ENCODE data around the gene ZC3H11A.
A peak's percentile ranks its signal among the peaks of the same experiment; 100 is the strongest.
"Not testable (repeated sequence)": the region's sequence is repeated elsewhere in the genome, so short reads cannot be mapped to it uniquely, and the experiment has no call there.

Gene ZC3H11A

GRCh38 chr1:203791498-203791897 is 3.9 kb upstream of the ZC3H11A start:
- no peak overlapping the region for H3K4me3 ChIP-seq (ENCODE audit: low read length)
- DNase-seq (ENCODE audit: low read depth): peak; percentile 12
- TF ChIP-seq CTCF (conservative IDR thresholded peaks at IDR 0.05; ENCODE audit: low read length): no peak

GRCh38 chr1:203792486-203792885 is 2.9 kb upstream of the ZC3H11A start:
- no peak for DNase-seq (ENCODE audit: low read depth)
- TF ChIP-seq CTCF (conservative IDR thresholded peaks at IDR 0.05; ENCODE audit: low read length): no peak

GRCh38 chr1:203793561-203793960 is 1.9 kb upstream of the ZC3H11A start:
- not testable (repeated sequence) for DNase-seq (ENCODE audit: low read depth)

More at GRCh38 chr1:203792486-203792885, 2.9 kb upstream of the ZC3H11A start:
- no peak overlapping the region for H3K4me3 ChIP-seq (ENCODE audit: low read length)

GRCh38 chr1:203794764-203795440 is 521 bp upstream of the ZC3H11A start:
- no peak for DNase-seq (ENCODE audit: low read depth)
- peak overlapping the region; percentile 40 for H3K4me3 ChIP-seq (ENCODE audit: low read length)
- TF ChIP-seq CTCF (conservative IDR thresholded peaks at IDR 0.05; ENCODE audit: low read length): no peak

More at GRCh38 chr1:203793561-203793960, 1.9 kb upstream of the ZC3H11A start:
- not testable (repeated sequence) for H3K4me3 ChIP-seq (ENCODE audit: low read length)

- DNase-seq (ENCODE audit: low read depth): peak; percentile 31
- TF ChIP-seq CTCF (conservative IDR thresholded peaks at IDR 0.05; ENCODE audit: low read length): no peak
Measured at GRCh38 chr1:203796236-203796605, 798 bp downstream of the ZC3H11A start.

GRCh38 chr1:203797216-203797615 is 1.8 kb downstream of the ZC3H11A start:
- no peak for TF ChIP-seq CTCF (conservative IDR thresholded peaks at IDR 0.05; ENCODE audit: low read length)
- DNase-seq (ENCODE audit: low read depth): no peak
- peak overlapping the region; percentile 89 for H3K4me3 ChIP-seq (ENCODE audit: low read length)

More at GRCh38 chr1:203796236-203796605, 798 bp downstream of the ZC3H11A start:
- H3K4me3 ChIP-seq (ENCODE audit: low read length): peak overlapping the region; percentile 89

- no peak for TF ChIP-seq CTCF (conservative IDR thresholded peaks at IDR 0.05; ENCODE audit: low read length)
- DNase-seq (ENCODE audit: low read depth): peak; percentile 16
- H3K4me3 ChIP-seq (ENCODE audit: low read length): no peak overlapping the region
Measured at GRCh38 chr1:203797948-203798655, 2.7 kb downstream of the ZC3H11A start.

Data from AG10803 (cell line).